GM18870 (cell line): Measurements from ENCODE around the gene LRTM2.

Experiments
- ATAC-seq: cut with Tn5 transposase; IDR thresholded peaks from one replicate; pipeline ENCODE4 v1.9.1; 2021; ENCODE audit warnings: moderate library complexity; ENCODE audit not compliant: unreplicated experiment

The LRTM2 gene

DNA sequence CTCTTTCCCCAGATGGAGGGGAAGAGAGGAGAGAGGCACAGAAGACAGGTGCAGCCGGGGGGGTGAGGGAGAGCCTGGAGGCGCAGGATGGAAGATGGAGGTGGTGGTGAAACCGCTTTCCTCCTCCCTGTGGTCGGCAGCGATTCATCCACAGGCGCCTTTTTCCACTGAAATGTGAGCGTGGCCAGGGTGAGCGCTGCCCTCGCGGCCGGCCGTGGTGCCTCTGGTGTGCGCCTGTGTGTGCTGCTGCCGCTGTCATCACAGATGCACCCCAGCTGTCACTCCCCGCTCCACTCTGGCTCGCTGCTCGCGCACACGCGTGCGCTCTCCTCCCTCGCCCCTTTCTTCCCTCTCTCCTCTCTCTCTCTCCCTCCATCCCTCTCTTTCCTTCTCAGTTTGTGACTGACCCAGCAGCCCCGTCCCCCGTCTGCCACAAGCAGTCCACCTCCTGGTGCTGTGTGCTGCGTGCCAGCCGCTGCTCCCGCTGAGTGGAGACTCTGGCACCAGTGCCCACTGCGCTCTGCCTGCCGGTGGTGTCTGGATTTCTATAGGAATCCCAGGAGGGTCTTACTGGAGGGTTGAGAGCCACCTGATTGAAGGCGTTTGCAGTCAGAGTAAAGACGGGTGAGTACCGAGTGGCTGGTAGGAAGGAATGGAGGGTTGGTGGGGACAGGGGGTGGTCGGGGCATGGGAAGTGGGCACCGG lies at the start of gene LRTM2:
LRTM2 (plus strand) TSS at position 375 of the 705 bp plus-strand sequence. CDS start 7,584 bp downstream, outside the sequence.
- no peak for ATAC-seq

DNA sequence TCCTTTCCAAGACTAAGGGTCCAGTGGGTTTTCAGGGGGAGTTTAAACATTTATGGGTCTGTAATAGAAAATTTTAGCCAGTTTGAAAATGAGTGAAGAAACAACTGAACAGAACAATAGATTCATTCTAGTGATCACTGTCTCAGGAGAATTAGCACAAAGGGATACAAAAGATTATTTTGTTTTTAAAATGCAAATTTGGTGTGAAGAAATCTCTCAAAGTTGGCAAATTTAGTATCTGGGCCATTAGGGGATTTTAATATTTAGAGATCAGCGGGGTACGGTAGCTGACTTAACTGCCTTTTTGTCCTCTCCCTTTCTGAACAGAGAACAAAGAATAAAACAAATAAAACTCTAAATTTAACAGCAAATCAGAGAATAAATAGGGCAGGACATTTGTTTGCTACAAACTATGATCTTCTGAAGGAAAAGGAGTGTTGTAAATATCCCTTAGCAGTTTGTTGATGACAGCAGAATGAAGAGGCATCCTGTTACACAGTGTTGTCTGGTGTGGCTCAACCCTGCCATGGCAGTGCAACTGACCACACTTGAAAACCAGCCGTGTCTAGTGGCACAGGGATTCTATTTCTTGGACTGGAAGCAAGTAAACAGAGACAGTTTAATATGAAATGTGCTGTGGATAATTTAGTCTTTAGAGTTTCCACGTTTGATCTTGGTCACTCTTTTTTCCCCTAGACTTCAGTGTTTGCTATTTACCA lies 46.3 kb upstream of the LRTM2 start:
- ATAC-seq: no peak

DNA sequence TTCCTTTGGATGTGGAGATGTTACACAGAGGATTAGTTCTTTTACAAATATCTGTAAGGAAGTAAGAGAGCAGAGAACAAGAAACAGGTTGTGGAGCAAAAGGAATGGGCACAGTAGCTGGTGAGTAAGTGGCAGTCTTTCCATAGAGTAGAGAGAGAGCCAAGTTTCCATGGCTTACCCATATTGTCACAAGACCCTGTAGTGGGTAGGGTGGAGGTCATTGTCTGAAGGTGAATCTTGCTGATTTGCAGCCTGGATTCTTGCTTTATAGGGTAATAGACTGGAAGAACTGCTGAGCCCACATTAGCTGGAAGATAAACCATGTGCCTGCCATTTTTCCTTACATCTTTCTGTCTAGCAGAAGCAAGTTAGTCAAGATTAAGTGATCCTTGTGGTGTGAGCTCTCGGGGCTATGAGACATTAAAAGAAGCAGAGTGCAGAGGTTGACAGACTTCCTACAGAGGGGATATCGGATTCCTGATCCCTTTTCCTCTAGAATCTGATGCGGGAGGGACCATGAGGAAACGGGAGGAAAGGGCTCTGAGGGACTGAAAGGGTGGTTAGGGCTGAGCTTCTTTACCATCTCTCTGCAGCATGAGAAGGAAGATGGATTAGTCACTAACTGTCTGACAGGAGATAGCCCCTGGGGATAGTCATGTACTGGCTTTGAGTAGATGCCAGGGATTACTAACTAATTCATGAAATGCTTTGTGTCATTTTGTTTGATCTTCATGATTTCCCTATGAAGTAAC lies 44.0 kb upstream of the LRTM2 start:
- ATAC-seq: no peak

DNA sequence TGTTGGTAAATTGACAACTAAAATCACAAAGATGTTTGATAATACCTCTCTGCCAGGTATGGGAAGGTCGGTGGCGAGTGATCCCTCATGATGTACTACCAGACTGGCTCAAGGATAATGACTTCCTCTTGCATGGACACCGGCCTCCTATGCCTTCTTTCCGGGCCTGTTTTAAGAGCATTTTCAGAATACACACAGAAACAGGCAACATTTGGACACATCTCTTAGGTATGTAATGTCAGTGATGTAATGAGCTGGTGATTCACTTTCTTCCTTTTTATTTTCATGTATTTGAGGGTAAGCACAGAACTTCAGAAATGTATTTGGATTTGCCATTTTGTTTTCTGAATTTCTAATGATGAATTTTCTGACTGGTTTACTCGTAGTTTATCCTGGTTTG lies 42.6 kb upstream of the LRTM2 start:
- no peak for ATAC-seq

DNA sequence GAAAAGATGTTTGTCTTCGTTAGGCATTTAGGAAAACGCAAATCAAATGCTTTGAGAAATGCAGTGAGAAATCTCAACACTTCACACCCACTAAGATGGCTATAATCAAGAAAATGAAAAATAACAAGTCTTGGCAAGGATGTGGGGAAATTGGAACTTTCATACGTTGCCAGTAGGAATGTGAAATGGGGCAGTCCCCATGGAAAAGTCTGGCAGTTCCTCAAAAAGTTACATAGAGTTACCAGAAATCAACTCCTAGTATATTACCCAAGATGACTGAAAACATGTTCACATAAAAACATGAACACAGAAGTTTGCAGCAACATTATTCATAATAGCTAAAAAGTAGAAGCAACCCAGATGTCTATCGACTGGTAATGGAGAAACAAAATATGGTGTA lies 41.5 kb upstream of the LRTM2 start:
- ATAC-seq: no peak

DNA sequence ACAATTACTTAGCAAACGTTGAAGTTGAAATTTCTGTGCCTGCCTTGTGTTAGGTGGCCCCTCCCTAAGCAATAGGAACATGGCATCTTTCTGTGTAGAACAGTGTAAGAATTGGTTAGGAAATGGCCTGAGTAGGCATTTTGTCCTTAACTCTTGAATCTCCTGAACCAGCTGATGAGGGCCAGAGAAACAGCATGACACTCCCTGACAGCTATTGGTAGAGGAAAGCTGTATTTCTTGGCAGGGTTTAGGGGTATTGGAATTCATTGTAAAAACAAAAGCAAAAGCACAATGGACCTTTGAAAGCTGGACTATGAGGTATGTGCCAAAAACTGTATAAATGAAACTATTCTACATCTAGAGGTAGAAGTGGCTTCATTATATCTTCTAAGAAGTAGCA lies 40.6 kb upstream of the LRTM2 start:
- ATAC-seq: no peak

DNA sequence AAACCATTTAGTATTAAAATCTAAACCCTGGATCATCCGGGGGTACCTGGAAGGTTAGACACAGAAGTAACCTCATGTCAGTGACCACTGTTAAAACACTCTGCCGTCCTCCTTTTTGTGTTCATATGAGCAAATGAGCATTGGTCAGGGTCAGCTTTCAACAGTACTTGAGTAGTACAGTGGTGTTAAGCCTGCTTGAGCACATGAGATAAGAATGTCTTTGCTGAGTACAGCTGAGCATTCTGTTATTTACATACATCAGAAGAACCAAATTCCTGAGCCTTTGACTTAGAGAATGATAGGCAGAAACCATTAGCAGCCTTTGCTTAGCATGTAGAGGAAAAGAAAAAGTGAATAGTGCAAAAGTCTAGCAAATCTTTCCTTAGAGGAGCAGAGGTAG lies 38.6 kb upstream of the LRTM2 start:
- no peak for ATAC-seq

DNA sequence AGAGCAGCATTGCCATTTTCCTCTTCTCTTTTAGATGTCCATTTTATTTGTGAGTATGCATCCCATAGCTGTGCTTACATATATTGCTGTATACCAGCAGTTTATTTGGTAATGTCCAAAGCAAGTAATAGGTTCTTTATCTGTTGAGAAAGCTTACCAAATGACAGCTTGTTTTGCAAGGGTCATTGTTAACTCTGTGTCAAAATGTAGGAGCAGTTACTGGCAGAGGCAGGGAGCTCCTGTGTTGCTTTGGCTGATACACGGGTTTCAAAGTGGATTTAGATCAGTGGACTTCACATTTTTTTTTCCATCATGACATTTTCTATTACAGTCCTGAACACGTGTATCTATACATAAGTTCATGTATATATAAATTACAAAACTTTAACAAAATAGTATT lies 38.1 kb upstream of the LRTM2 start:
- ATAC-seq: no peak

DNA sequence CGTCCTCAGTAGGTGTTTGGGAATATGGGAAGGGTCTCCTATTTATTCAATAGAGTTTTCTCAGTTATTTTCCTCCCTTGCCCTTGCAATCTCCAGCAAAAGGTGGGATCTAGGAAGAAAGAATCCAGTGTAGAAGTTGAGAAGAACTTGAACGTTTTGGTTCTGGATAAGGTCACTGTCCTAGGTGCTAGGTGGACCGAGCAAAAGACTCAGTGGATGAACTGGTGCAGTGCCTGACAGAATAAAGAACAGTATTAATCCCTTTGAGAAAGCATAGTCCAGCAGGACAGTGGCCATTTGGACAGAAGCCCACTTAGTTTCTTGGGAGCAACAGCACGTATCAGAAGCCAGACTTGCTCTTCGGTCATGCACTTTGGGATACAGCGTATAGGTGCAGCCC lies 32.7 kb upstream of the LRTM2 start:
- no peak for ATAC-seq

DNA sequence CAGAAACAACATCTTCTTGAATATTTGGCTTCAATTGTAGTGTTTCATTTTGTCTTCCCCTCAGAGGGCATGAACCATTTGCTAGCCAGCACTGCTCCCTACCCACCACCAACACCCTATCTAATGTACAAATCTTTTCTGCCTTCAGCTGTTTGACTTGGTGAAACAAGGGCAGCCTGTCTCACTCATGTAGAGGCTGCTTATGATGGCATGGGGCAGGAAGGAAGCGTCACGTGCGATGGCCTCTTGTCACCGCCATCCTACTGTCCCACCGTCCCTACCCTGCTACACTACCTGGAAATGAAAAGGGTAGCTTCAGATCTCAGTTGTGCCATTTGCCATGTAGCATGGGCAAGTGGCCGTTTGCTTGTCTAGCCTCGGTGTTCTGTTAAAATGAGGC lies 29.9 kb upstream of the LRTM2 start:
- ATAC-seq: no peak

DNA sequence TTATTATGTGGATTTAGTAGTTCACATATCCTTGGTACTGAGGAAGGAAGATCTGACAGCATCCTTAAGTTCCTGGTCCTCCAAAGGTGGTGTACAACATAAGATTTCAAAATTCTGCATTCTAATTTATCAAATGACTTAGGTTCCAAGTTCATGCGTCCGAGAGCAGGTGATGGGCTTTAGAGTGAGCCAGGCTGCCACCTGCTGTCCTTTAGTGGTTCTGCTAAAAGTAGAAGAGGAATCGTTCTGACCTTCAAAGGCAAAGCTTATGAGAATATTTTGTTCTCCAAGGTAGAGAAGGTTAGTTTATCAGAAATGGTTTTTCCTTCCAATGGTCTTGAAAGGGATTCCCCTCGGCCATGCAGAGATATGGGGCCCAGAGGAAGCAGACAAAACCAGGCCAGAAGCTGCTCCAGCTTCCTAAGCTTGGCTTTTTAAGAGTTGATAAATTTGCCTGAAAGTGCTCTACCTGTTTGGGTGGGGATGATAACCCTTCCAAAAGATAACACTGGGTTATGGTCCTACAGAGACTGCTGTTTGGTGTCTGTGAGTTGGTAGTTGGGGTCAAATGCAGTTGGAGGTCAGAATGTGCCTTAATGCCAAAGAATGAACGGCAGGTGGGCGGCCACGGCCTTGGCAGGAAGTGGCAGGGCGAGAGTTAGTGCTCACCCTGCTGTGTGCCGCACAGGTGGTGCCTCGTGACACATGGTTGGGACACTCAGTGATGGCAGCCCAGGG lies 29.1 kb upstream of the LRTM2 start:
- no peak for ATAC-seq

DNA sequence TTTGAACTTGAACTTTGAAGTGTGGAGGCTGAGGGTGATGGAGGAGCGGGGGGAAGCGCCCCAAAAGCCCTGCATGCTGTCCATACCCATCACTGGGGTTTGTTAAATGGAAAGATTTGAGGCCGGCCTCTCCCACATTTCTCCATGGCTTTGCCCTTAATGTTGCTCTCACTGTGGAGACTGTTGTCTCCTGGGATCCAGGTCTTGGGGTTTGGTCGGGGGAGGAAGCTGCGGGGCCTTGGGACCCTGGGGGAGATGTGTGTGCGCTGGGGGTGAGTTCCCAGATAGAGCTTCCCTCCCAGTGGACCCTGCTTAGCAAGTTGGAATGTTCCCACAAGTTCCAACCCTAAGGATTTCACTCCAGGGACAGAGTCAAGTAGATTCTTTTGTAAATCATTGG lies 28.0 kb upstream of the LRTM2 start:
- no peak for ATAC-seq

DNA sequence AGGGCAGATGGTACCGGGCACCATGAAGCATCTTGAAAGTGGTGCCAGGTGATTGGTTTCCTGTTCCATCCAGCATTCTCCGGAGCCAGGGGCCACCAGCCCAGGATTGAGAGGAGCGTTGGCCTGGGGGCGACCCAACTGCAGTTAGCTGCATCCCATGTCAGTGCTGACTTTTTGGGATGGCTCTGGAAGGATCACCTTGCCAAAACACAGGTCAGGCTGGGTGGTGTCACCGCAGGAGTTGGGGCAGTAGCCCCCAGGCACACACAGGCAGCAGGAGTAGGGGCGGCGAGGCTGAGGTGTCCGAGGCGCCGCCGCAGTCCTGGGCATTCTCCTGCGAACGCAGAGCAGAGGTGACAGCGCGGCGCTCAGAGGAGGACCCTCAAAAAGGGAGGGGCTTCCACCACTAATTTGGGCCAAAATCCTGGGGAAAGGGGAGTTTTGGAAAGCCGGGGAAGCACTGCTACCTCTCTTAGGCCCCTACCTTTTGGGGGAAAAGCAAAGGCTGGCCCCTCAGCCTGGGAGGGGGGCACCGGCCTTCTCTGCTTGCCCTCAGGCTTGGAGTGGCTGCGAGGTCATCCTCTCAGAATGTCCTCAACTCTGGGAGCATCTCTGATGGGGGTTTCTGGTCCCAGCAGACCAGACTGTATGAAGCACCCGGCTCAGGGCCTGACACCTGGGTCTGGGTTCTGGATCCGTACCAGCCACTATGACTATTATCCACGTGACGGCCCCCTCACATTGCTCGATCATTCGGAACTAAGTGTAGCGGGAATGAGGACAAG lies 26.7 kb upstream of the LRTM2 start:
- no peak for ATAC-seq

DNA sequence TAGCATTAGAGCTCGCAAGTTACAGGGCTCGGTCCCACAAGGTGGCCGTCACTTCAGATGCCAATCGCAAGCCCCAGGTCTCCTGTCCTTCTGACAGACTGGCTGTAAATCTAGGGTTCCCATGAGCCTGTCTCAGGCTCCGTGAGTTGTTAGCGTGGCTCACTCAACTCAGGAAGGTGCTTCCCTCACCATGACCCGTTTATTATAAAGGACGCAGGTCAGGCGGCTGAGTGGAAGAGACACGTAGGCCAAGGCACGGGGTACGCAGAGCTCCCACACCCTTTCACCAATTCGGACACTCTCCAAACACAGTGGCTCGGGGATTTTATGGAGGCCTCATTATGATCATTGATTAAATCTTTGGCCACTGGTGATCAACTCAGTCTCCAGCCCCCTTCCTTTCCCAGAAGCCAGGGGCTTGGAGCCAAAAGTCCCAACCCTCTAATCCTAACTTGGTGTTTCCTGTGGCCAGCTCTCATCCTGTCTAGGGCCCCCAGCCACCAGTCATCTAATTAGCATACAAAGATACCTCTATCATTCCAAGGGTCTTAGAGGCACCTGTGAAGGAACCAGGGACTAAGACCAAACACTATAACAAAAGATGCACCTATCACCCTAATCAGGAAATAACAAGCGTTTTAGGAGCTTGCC lies 25.8 kb upstream of the LRTM2 start:
- no peak for ATAC-seq

DNA sequence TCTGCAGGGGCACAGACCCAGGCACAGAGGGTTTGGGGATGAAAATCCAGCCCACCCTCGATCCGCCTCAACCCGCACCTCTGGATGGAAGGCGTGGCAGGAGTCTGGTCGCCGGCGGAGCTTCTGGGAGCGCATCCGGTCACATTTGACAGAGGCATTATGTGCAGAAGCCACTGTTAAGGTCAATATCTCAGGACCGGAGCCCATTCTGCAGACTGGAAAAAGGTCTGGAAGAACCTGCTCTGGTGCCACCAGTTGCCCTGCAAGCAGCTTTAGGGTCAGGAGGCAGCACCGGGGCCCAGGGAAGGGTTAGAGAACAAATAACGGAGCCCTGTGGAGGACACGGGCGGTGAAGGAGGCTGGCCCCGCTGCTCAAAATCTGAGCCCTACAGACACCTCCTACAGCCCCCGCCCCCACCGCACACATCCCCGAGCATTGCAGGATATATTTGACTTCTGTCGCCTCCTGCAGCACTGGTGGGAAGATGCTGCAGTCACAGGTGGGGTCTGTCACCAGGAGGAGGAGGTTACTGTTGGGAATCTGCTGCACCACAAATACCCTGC lies 25.1 kb upstream of the LRTM2 start:
- no peak for ATAC-seq

DNA sequence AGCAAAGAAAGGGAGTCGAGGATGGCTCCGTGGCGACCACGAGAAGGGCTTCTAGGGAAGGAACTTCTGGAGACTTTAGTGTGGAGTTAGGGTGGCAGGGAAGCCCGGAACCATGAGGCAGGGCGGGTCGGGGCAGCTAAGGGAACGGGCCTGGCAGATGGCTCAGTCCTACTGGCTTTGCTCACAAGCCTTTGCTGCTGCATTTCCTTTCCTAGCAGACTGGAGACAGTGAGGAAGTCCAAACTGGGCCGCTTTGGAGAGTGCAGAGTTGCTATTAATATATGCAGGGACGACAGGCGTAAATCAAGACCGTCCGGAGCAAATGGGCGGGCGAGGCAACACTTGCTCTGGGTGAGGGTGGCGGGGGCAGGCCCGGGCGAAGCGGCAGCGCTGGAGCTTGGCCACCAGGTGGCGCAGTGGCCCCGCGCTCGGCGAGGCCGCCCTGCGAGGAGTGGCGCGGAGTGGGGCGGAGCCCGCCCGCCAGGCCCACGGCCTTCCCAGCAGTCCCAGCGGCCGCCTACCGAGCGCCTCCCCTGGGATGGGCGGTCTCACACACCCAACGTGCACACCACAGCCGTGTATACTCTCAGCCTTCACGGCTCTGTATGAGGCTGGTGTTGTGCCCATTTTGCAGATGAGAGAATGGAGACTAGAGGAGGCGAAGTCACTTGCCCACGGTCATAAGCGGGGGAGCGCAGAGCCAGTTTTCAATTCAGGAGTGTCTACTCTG lies 24.4 kb upstream of the LRTM2 start:
- ATAC-seq: peak; percentile 73

DNA sequence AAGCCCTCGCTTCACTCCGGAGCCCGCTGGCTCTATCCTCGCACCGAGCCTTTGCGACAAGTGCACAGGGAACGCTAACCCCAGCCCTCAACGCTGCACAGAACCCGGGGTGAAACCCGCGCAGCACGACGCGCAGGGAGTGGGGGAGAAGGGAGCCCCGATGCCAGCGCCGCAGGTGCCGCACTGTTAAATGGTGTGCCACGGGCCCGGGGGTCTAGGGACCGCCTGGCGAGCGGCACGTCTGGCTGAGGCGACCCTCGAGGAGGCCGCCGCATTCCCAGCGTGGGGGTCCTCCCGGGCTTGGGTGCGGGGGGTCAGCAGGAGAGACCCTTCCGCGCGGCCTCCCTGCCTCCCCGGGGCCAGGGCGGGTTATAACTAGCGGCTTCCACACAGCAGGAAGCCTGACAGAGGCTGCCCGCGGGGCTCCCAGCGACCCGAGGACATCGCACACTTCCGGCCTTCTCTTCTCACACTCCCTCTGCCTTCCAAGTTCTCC lies 23.8 kb upstream of the LRTM2 start:
- peak; percentile 5 for ATAC-seq

DNA sequence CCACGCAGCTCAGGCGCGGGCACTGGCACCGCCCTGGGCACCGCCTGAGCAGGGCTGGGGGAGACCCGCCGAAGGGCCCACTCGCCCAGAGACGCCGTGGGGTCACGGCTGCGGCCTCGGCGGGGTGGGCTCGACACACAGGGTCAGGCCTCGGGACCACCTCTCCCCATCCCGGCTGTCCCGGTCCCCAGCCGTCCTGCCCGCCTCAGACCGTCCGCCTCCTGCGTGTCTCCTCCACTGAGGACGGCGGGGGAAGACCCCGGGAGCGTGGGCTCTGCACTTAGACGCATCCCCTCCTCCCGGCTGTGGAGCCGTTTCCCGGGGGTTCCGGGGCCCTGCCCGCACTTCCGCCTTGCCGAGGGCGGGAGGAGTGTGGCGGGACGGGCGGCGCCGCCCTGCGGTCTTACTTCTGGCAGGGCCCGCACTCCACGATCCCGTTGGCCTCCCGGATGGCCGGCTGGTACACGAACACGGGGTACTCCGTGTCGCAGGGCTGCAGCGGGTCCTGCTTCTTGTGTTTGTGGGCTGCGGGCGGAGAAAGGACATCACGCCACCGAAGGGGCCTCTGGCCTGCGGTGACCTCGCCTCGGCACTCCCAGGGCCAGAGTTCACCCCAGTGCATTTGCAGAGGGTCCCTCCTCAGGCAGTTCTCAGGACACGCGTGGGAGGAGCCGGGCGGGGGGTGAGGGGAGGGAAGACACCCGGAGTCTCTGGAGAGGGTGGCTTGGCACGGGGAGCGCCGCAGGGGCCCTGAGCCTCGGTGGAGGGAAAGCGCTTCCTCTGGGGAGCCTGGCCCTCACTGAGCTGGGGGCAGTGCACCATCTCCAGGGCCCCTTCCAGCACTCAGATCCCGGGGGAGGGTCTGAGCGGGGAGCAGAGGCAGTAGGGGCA lies 23.1 kb upstream of the LRTM2 start:
- ATAC-seq: no peak
